Omental fat pad (tissue), 4 donors: ENCODE results near the gene MARVELD2. TPM values are rescaled to one million over a fixed set of nuclear protein-coding genes. Genes with fewer than 3 reads are reported as not detected.
"Not testable (repeated sequence)": the region's sequence is repeated elsewhere in the genome, so short reads cannot be mapped to it uniquely, and the experiment has no call there.

Source experiments
- ATAC-seq: fragments of 150-250 bp; one replicate; pipeline ENCODE4 v1.9.1; 2016; ENCODE audit warnings: mild to moderate bottlenecking, moderate library complexity; ENCODE audit not compliant: low FRiP score
- DNase-seq: peaks from one replicate; pipeline ENCODE4 v3.0.0-alpha.2; 2019; ENCODE audit warnings: low spot score
- CTCF ChIP-seq, 3 donors: fragments of 450-650 bp; IDR thresholded peaks; one replicate each; pipeline ENCODE4 v1.5.1; 2016 to 2017; ENCODE audit warnings: antibody characterized with exemption in 3 of 3, mild to moderate bottlenecking in 3 of 3, moderate library complexity in 2 of 3
- total RNA-seq, 4 donors: library from RNA; depleted of rRNA; stranded (reverse); fragments of >200 nt; gene quantifications; one replicate each; pipeline ENCODE4 v1.1.0, GENCODE V29; 2016

Gene MARVELD2
- 1 to 10 TPM in 3 of 4 donors, under 1 TPM in 1; 0.63 to 1.9 (median 1.4) TPM for total RNA-seq

GRCh38 chr5:69414885-69415583 lies at the start of gene MARVELD2:
TSS of gene MARVELD2 (plus strand) at chr5:69415116. CDS start at chr5:69419386, 4,270 bp downstream.
- no peak for TF ChIP-seq CTCF (IDR thresholded peaks at IDR 0.05)
- peak; percentile 95 for ATAC-seq
- peak; percentile 26 for DNase-seq

- TF ChIP-seq CTCF (IDR thresholded peaks at IDR 0.05) = no peak
- DNase-seq (no peak), ATAC-seq (no peak)
Observed at GRCh38 chr5:69367697-69368279, 47.1 kb upstream of the MARVELD2 start.

GRCh38 chr5:69368458-69369339 lies 46.2 kb upstream of the MARVELD2 start:
- DNase-seq (no peak), ATAC-seq (peak; percentile 62)
- TF ChIP-seq CTCF (IDR thresholded peaks at IDR 0.05) = no peak

GRCh38 chr5:69369340-69370121 lies 45.4 kb upstream of the MARVELD2 start, which contains the start of the genes AK6, RAD17 and TAF9:
TSS of gene AK6 (minus strand) at chr5:69369520. CDS start at chr5:69369490, 30 bp downstream.
TSS of gene RAD17 (plus strand) at chr5:69369818. CDS start at chr5:69372209, 2,391 bp downstream.
TSS of gene TAF9 (minus strand) at chr5:69369520. CDS start at chr5:69365737, 3,783 bp downstream.
- TF ChIP-seq CTCF (IDR thresholded peaks at IDR 0.05) = no peak

GRCh38 chr5:69370335-69370734 lies 44.6 kb upstream of the MARVELD2 start:
- ATAC-seq, DNase-seq: not testable (repeated sequence)

More at GRCh38 chr5:69369340-69370121, 45.4 kb upstream of the MARVELD2 start, which contains the start of the genes AK6, RAD17 and TAF9:
- ATAC-seq (peak; percentile 99), DNase-seq (peak; percentile 64)

GRCh38 chr5:69372394-69372793 lies 42.5 kb upstream of the MARVELD2 start:
- ATAC-seq = no peak
- no peak for TF ChIP-seq CTCF (IDR thresholded peaks at IDR 0.05)
- no peak for DNase-seq
